Measurements from ENCODE around the gene PARS2. TPM values are rescaled to one million over a fixed set of nuclear protein-coding genes. Genes with fewer than 3 reads are reported as not detected.

PARS2 gene
- total RNA-seq, 2 experiments from 2014 or later = not detected

- H3K4me3 ChIP-seq (ENCODE audit: low read length) = no peak overlapping the region
- CTCF ChIA-PET = no interaction called here
- Mint-ChIP-seq H3K27me3 (no peaks in the 10 kb centered on the region), H3K9me3 (no peaks in the 10 kb centered on the region), H3K27ac (no peak overlapping the region), H3K4me1 (ENCODE audit: low read depth) (no peaks in the 10 kb centered on the region), H3K36me3 (ENCODE audit: low read depth) (no peaks in the 10 kb centered on the region), H3K4me3 (no peak overlapping the region)
- no peaks in the 10 kb centered on the region for H3K27me3 ChIP-seq (ENCODE audit: control insufficient read depth in 1 of 2, insufficient read depth in 2 of 2, low read length in 2 of 2)
- ATAC-seq (ENCODE audit: poor library complexity) (no peak), DNase-seq (no peak)
- intact Hi-C loops (cut with DNase I, micrococcal nuclease) = no loop called here
- no peaks in the 10 kb centered on the region for H3K36me3 ChIP-seq (ENCODE audit: insufficient read depth, low read length)
- H3K27ac ChIP-seq (ENCODE audit: low read depth in 1 of 2, low read length in 2 of 2) = no peak overlapping the region
- no peaks in the 10 kb centered on the region for H3K4me1 ChIP-seq (ENCODE audit: insufficient read depth, low read length)
- POLR2A ChIA-PET = no interaction called here
- H3K9me3 ChIP-seq (ENCODE audit: control insufficient read depth in 1 of 2, insufficient read depth in 1 of 2, low read length in 2 of 2) = no peaks in the 10 kb centered on the region
- TF ChIP-seq, protein P1, sequence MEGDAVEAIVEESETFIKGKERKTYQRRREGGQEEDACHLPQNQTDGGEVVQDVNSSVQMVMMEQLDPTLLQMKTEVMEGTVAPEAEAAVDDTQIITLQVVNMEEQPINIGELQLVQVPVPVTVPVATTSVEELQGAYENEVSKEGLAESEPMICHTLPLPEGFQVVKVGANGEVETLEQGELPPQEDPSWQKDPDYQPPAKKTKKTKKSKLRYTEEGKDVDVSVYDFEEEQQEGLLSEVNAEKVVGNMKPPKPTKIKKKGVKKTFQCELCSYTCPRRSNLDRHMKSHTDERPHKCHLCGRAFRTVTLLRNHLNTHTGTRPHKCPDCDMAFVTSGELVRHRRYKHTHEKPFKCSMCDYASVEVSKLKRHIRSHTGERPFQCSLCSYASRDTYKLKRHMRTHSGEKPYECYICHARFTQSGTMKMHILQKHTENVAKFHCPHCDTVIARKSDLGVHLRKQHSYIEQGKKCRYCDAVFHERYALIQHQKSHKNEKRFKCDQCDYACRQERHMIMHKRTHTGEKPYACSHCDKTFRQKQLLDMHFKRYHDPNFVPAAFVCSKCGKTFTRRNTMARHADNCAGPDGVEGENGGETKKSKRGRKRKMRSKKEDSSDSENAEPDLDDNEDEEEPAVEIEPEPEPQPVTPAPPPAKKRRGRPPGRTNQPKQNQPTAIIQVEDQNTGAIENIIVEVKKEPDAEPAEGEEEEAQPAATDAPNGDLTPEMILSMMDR (IDR thresholded peaks at IDR 0.05) = no peak
These were observed 13.7 kb downstream of the PARS2 start for GRCh38 chr1:54750596-54750995.

DNA sequence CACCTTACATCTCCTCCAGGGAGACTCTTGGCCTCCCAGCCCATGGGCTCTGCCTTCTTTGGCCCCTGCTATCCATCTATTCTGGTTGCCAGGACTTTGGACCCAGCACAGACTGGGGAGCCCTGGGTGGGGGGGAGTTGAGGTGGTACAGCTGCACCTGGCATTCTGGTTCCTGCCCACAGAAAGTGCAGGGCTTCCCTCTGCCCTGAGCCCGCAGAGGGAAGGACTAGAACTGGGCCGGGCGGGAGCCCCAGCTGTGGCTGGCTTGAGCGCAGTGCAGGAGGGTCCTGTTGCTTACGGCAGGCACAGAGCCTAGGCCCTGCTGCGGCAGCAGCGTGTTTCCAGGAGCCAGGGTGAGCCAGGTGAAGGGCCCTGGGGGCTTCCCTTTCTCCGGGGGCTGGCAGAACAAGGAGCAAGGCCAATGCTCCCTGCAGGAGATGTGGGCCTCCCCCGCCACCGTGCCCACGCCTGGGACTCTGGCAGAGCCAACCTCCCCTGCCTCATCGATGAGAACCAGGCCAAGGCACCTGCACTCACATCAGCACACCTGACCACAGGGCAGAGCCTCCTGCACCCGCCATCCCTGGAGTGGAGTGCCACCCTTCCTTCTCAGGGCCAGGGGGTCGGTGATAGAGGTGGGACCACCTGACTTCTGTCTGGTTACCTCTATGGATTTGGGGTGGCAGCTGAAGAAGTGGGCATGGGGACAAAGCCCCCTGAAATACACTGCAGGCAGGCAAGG, 16.1 kb downstream of the PARS2 start:
- no peaks in the 10 kb centered on the region for H3K4me1 ChIP-seq (ENCODE audit: insufficient read depth, low read length)
- ATAC-seq (ENCODE audit: poor library complexity) (no peak), DNase-seq (no peak)
- Mint-ChIP-seq H3K4me3 (no peak overlapping the region), H3K27ac (no peak overlapping the region), H3K9me3 (no peaks in the 10 kb centered on the region), H3K27me3 (no peaks in the 10 kb centered on the region), H3K4me1 (ENCODE audit: low read depth) (no peaks in the 10 kb centered on the region), H3K36me3 (ENCODE audit: low read depth) (peaks cover 12% of the 10 kb centered on the region)
- H3K4me3 ChIP-seq (ENCODE audit: low read length) = no peak overlapping the region
- intact Hi-C loops (cut with DNase I, micrococcal nuclease) = no loop called here
- H3K9me3 ChIP-seq (ENCODE audit: control insufficient read depth in 1 of 2, insufficient read depth in 1 of 2, low read length in 2 of 2) = no peaks in the 10 kb centered on the region
- CTCF ChIA-PET = no interaction called here
- POLR2A ChIA-PET = no interaction called here
- no peaks in the 10 kb centered on the region for H3K36me3 ChIP-seq (ENCODE audit: insufficient read depth, low read length)
- H3K27ac ChIP-seq (ENCODE audit: low read depth in 1 of 2, low read length in 2 of 2) = no peak overlapping the region
- H3K27me3 ChIP-seq (ENCODE audit: control insufficient read depth in 1 of 2, insufficient read depth in 2 of 2, low read length in 2 of 2) = no peaks in the 10 kb centered on the region
- TF ChIP-seq, protein P1 (IDR thresholded peaks at IDR 0.05) = no peak

- Mint-ChIP-seq H3K9me3 (no peaks in the 10 kb centered on the region), H3K4me3 (no peak overlapping the region), H3K27ac (no peak overlapping the region), H3K36me3 (ENCODE audit: low read depth) (peaks cover 36% of the 10 kb centered on the region), H3K27me3 (no peaks in the 10 kb centered on the region), H3K4me1 (ENCODE audit: low read depth) (no peaks in the 10 kb centered on the region)
- intact Hi-C loops (cut with DNase I, micrococcal nuclease) = no loop called here
- Histone ChIP-seq H3K4me3 (ENCODE audit: low read length) (no peak overlapping the region), H3K4me1 (ENCODE audit: insufficient read depth, low read length) (no peaks in the 10 kb centered on the region), H3K27ac (ENCODE audit: low read depth in 1 of 2, low read length in 2 of 2) (no peak overlapping the region), H3K9me3 (ENCODE audit: control insufficient read depth in 1 of 2, insufficient read depth in 1 of 2, low read length in 2 of 2) (no peaks in the 10 kb centered on the region), H3K36me3 (ENCODE audit: insufficient read depth, low read length) (peaks cover 17% of the 10 kb centered on the region), H3K27me3 (ENCODE audit: control insufficient read depth in 1 of 2, insufficient read depth in 2 of 2, low read length in 2 of 2) (no peaks in the 10 kb centered on the region)
- DNase-seq (no peak), ATAC-seq (ENCODE audit: poor library complexity) (no peak)
- CTCF ChIA-PET = no interaction called here
- TF ChIP-seq, protein P1 (IDR thresholded peaks at IDR 0.05) = no peak
- POLR2A ChIA-PET = no interaction called here
These were observed 18.5 kb downstream of the PARS2 start for GRCh38 chr1:54745864-54746263.

All from CD4-positive, alpha-beta T cell (primary cell).